ENCODE results near the gene ASPN.
"Not testable (repeated sequence)": the region's sequence is repeated elsewhere in the genome, so short reads cannot be mapped to it uniquely, and the experiment has no call there.

ASPN gene

GRCh38 chr9:92467041-92467440, 15.3 kb downstream of the ASPN start:
- DNase-seq, result no peak

DNA sequence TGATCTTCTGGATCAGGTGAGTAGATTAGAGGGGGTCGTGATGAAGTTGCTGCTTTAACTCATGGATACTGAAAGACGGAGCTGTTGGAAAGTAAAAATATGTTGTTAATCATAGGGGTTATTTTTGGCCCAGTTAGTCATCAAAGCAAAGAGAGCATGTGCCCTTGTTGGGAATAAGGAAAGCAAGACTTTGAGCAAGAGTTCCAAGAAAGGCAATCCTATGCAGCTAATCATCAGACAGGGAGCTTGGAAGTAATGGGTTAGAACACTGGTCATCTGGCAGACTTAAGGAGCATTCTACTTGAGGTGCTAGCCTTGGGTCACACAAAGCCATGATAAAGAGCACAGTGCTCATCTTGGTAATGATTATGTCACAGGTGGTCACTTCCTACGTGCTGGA, 18.3 kb downstream of the ASPN start:
- no peak for DNase-seq

- no peak for DNase-seq
These were observed 18.9 kb downstream of the ASPN start for GRCh38 chr9:92463387-92463786.

DNA sequence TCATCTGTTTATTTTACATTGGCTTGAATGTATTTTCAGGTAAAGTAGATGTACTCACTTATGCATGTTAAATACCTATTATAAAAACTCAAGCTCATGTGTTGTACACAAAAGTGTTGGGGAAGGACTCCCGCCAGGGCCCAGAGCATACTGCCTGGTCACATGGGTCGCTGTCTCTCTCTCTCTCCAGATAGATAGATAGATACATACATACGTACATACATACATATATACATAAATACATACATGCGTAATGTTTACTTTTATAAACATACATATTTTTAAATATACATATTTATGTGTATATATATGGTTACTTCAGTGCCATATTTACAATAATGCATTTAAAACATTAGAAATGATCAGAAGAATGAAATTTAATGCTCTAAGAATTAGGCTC, 24.7 kb downstream of the ASPN start:
- no peak for DNase-seq

- no peak for DNase-seq
These were observed 27.1 kb downstream of the ASPN start for GRCh38 chr9:92455217-92455616.

DNA sequence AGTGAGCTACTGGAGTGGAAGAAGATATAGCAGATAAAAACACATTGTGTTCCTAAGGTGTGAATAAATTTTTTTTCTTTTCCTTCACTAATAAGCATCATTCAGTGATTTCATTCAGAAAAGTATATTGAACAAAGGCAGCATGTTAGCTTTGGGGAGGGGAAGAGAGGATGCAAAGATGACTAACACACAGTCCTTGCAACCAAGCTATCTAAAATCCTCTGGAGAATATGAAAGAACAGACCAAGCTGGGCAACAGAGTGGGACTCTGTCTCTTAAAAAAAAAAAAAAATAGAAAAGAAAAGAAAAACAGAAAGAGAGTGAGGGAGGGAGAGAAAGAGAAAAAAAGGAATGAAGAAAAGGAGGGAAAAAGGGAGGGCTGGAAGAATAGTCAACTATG, 35.8 kb downstream of the ASPN start:
- no peak for DNase-seq

DNA sequence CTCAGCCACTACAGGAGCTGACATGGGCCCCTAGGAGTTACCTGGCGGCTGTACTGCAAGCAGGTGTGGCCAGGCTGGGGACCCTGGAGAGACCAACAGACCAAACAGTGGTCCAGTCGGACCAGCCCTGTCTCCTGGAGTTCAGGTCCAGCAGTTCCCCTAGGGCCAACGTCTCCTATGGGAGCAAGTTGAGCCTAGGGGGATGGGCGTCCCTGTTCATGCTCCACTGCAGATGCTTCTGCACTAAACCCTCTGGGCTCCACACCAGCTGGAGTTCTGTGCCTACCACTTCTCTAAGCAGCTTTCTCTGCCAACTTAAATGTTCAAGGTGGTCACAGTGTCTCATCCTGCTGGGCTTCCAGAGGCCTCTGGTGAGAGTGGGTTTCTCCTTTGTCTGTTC, 37.5 kb downstream of the ASPN start:
- DNase-seq, result no peak

GRCh38 chr9:92440751-92441046, 41.6 kb downstream of the ASPN start:
- no peak for DNase-seq

GRCh38 chr9:92439921-92440750, 42.2 kb downstream of the ASPN start:
- DNase-seq, result no peak

DNA sequence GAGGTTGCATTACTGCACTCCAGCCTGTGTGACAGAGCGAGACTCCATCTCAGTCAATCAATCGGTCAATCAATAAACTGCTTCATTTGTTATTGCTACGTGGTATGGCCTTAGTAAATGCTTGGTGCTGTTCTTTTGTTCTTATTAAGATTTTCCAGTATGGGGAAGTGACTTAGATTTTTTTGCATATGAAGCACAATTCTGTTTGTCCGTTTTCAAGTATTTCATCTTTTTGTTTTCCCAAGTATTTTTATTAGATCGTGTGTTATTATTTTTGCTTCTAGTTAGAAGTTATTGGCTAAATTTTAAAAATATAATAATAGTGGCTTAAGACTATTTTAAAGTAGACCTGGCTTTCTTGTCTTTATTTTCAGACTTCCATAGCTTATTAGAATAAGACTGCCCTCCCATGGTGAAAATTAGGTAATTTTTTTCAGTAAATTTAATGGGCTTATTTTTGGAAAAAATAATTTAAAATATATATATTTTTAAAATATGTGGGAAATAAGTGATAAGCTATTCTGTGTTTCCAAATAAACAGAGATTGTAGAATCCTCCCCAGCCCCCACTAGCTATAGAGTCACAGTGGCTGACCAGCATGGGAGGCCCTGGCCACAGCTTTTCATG, 43.3 kb downstream of the ASPN start:
- DNase-seq, result no peak

- DNase-seq, result no peak
These were observed 47.0 kb downstream of the ASPN start for GRCh38 chr9:92435263-92435662.

- no peak for DNase-seq
These were observed 49.2 kb downstream of the ASPN start for GRCh38 chr9:92432972-92433548.

GRCh38 chr9:92432350-92432749, 50.0 kb downstream of the ASPN start:
- no peak for DNase-seq

DNA sequence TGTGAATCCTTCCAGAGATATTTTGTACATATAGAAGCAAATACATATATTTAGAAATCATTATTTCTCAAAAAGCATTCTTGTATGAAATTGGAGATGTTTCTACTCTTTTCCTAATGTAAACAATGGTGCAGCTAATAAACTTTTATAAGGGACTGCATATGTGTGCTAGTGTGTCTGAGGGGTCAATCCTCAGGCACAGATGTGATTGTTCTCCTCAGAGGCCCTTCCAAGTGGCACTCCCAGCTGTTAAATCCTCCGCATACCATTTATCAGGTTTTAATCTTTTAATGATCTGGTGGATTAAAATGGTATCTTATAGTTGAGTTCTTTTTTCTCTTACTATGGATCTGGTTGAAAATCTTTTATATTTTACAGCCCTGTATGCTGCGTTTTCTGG, 52.5 kb downstream of the ASPN start:
- DNase-seq, result no peak

DNA sequence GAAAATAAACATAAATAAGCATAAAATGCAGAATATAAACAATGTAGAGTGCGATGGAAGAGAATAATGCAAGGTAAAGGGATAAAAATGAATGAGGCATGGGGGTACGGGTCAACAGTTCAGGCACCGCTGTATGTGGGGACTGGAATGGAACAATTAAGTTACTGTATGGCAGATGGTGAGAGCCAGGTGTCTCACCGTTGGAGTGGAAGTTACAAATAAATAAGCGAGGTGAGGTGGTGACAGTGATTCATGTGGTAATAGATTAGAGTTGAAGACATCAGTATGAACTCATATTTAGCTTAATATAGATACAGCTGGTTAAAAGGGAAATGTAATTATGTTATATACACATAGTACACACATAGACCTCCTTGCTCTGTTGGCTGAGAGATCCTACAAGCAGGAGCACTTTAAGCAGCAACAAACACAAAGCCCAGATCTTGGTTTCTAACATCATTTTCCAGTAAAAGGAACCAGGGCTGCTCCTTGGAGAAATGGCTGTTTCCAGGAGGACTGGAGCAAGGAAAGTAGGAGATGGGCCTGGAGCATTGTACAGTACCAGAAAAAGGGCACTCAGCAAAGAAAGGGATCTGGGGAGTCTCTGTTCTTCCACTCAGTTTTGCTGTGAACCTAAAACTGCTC, 55.7 kb downstream of the ASPN start:
- no peak for DNase-seq

GRCh38 chr9:92425474-92425873, 56.8 kb downstream of the ASPN start:
- DNase-seq, result no peak

GRCh38 chr9:92424340-92424739, 58.0 kb downstream of the ASPN start, which contains the start of gene OMD:
TSS of gene OMD (minus strand) at chr9:92424471. CDS start at chr9:92417558, 6,913 bp downstream.
- no peak for DNase-seq

DNA sequence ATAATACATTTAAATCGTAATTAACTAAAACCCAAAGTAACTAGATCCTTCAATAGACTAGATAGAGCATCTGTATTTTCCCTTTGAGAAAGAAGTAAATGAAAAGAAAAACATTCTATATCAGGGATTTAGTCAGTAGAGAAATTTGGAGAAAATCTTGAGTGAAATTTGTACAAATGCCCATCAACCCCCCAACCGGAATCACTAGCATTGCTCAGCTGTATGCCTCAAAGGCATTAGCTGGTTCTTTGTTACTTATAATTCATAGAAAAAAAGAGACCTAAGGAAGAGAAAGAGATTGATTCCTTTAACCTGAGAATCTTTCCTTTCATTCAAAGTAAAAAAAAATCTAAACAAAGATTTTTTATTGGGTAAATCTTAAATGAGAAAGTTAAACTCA, 58.7 kb downstream of the ASPN start:
- no peak for DNase-seq

DNA sequence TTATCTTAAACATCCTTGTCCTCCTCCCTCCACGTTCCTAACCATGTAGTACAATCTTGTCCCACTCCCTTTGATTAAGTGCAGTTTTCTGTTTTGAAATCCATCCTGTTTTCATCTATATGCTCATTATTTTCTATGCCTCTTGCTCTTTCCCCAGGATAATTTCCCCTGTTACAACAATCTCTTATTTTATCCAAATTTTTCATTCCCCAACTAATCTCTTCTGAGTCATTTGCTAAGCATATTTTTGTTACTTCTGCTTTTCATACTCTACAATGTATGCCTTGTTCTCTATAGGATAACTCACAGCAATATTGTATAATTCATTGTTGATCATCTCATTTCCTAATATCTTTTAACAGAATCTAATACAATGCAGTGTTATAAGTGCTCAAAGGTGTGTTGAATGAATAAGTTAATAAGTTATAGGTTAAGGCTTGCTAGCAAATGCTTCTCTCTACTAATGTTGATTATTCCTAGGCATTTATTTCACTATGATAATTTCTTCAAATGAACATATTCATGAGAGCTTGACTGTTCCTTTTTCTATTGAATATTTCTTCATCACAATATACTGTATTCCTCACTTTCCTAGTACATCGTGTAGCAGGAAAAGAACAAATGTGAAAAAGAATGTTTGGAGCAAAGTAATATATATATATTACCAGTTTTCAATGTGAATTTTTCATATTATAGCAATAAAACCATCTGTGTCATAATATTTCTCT, 59.5 kb downstream of the ASPN start:
- DNase-seq, result no peak

DNA sequence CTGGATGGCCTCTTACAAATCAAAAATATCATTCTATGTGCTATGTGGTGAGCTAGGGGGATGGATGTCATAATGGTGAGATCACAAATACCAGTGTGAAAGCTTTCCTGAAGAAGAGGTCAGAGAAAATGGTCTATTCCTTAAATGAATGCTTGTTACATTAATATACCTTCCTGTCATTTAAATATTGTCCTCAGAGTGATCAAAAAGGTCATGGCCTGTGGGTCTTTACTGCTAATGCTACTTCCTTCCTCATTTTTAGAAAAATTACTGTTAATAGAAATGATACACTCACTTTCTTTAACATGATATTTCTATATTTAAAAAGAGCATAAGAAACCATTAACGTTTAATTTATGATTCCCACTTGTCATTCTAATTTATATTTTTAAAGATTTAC, 67.7 kb downstream of the ASPN start:
- DNase-seq, result no peak

DNA sequence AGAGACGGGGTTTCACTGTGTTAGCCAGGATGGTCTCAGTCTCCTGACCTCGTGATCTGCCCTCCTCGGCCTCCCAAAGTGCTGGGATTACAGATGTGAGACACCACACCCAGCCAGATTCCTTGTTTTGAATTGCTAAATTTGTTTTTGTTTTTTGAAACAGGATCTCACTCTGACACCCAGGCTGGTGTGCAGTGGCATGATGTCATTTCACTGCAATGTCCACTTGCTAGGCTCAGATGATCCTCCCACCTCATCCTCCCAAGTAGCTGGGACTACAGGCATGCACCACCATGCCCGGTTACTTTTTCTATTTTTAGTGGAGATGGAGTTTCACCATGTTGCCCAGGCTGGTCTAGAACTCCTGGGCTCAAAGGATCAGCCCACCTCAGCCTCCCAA, 71.1 kb downstream of the ASPN start:
- DNase-seq, result not testable (repeated sequence)

DNA sequence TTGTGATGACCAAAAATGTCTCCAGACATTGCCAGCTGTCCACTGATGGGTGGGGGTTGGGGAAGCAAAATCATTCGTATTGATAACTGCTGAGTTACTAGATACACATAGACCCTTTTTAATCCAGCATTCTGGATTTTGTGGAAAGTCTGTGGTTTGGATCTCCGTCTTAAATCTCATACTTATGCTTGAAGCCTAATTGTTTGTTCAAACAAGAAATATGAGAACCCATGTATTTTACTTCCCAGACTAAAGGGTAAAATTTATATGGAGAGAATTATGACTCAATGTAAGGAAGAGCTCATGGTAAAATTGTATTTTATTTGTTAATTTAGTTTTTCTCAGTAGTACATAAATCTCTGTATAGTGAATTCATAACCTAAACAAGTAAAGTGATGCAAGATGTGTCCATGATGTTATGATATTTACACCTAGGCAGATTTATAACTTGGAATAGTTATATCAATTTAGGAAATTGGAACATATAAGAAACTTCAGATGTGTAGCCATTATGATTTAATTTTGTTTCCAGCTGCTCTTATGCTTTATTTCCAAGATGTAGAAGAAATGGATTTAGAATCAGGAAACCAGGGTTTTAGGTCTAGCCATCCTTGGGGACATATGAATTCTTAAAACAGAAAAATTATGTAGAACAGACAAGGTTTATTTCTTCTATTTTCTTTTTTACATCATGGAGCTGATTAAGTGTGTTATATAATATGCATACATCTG, 73.4 kb downstream of the ASPN start:
- DNase-seq, result no peak

DNA sequence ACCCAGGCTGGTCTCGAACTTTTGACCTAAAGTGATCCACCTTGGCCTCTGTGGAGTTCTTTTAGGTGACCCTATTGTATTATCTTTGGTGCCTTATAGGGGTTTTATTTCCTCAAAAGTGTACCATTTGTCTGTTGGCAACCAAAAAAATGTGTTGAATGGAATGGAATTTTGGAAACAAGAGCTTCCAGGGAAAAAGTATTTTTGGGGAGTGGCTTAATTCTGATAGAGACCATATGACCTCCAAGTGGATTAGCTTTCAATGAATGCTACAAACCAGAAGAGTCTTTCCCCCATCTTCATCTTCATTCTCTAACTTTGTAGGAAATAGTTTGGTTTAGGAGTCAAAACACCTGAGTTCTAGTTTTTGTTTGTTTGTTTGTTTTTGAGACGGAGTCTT, 74.5 kb downstream of the ASPN start:
- DNase-seq, result no peak

Data from activated naive CD4-positive, alpha-beta T cell treated with Interleukin-2 at 50 U/mL for 16 hours (primary cell).